GM18873 (cell line): ENCODE results near the gene GOLGA3.
"Not testable (repeated sequence)": the region's sequence is repeated elsewhere in the genome, so short reads cannot be mapped to it uniquely, and the experiment has no call there.

ENCODE experiments used
- ATAC-seq: cut with Tn5 transposase; IDR thresholded peaks from one replicate; pipeline ENCODE4 v1.9.1; 2021; ENCODE audit warnings: mild to moderate bottlenecking, moderate library complexity, moderate number of reproducible peaks; ENCODE audit not compliant: unreplicated experiment, low FRiP score

The GOLGA3 gene

DNA sequence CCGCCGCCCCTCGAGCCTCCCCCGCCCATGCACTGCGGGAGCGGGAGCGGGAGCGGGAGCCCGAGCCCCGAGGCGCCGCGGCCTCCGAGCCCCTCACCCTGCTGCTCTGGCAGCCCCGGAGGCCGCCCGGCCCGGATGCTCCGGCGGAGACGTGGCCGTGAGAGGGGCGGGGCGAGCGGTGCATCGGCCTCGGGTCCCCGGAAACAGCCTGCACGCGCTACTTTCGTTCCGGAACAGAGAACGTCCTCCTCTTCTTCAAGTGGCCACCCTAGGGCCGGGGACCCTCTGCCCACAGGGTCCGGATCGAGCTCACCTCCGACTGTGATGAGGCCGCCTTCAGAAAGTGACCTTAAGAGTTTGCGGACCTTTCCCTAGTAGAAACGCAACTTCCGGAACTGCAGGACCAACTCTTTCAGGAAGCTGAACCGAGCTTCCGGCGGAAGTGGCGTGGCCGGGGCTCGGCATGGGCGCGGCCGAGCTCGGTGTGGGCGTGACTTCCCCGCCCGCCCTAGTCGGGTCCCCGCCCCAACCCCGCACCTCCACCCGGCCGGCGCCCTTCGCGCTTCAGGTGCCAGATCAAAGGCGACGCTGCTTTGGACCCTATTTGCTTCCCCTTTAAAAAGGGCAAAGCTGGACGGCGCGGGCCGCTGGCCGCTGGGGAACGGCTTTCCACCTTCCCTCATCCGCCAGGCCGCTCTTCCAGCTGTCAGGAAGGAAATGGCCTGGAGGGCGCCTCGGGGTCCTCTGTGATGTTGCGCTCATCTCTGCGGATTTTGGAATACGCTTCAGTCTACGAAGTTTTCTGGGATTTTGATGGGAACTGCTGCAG is at the start of gene GOLGA3:
TSS of gene GOLGA3 (minus strand) at position 164 of the 829 bp plus-strand sequence. CDS start 6,741 bp downstream, outside the sequence.
- peak; percentile 59 for ATAC-seq

DNA sequence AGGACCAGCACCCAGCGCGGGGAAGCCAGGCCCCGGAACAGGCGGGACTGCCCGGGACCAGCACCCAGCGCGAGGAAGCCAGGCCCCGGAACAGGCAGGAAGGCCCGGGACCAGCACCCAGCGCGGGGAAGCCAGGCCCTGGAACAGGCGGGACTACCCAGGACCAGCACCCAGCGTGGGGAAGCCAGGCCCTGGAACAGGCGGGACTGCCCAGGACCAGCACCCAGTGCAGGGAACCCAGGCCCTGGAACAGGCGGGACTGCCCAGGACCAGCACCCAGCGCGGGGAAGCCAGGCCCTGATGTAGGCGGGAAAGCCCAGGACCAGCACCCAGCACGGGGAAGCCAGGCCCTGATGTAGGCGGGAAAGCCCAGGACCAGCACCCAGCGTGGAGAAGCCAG is 46.0 kb upstream of the GOLGA3 start:
- not testable (repeated sequence) for ATAC-seq

DNA sequence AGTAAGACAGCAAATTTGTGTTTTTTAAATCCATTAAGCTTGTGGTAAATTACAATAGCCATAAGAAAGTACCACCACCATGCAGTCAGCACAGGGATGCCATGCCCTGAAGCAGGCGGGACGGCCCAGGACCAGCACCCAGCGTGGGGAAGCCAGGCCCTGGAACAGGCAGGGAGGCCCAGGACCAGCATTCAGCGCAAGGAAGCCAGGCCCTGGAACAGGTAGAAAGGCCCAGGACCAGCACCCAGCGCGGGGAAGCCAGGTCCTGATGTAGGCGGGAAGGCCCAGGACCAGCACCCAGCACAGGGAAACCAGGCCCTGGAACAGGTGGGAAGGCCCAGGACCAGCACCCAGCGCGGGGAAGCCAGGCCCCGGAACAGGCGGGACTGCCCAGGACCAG is 45.5 kb upstream of the GOLGA3 start:
- ATAC-seq = no peak

- no peak for ATAC-seq
These were observed 45.1 kb upstream of the GOLGA3 start for GRCh38 chr12:132873724-132874123.

DNA sequence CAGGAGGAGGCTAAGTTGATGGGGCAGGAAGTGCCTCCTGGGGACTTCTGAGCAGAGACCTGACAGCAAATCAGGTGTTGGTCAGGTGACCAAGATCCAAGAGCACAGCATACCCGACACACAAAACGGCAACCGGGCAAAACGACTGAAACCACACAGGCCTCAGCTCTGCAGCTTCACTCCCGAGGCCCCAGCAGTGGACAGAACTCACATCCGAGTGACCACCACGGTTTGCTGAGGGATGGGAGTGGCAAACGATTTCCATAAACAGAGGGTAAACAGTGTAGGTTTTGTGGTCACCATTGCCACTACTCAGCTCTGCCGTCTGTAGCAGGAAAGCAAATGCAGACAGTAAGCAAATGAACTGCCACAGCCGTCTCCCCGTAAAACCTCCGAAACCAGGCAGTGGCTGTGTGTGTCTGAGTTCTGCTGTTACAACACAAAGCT is 44.3 kb upstream of the GOLGA3 start:
- no peak for ATAC-seq

- no peak for ATAC-seq
These were observed 43.6 kb upstream of the GOLGA3 start for GRCh38 chr12:132872073-132872855.

GRCh38 chr12:132869551-132869950 is 40.9 kb upstream of the GOLGA3 start:
- ATAC-seq = no peak

DNA sequence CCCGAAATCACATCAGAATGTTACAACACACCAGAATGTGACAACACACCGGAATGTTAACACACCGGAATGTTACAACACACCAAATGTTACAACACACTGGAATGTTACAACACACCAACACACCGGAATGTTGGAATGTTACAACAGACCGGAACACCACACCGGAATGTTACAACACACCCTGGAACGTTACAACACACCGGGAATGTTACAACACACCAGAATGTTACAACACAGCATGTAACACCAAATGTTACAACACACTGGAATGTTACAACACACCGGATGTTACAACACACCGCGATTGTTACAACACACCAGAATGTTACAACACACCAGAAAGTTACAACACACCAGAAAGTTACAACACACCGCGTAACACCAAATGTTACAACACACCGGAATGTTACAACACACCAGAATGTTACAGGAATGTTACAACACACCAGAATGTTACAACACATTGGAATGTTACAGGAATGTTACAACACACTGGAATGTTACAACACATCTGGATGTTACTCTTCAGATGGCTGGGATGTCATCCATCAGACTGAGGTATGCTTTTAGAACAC is 37.7 kb upstream of the GOLGA3 start:
- ATAC-seq = no peak

- no peak for ATAC-seq
These were observed 32.9 kb upstream of the GOLGA3 start for GRCh38 chr12:132861558-132861957.

DNA sequence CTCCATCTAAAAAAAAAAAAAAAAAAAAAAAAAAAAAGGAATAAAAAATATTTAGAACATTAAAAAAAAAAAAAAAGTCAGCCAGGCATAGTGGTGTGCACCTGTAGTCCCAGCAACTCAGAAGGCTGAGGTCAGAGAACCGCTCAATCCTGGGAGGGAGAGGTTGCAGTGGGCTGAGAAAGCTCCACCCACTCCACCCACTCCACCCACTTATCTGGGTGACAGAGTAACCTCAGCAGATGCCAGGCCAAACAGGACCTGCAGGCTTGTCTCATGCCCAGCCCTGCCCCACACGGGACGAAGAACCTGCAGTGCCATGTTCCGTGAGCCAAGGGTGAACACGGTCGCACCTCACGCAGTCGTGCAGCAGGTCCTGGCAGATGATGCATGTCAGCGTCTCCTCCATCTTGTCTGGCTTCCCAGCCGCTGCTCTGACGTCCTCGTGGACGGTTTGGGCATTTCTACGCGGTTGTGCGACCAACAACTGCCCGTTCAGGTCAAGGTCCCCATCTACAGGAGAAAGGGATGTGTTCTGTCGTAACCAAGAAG is 30.1 kb upstream of the GOLGA3 start:
- no peak for ATAC-seq

- not testable (repeated sequence) for ATAC-seq
These were observed 28.4 kb upstream of the GOLGA3 start for GRCh38 chr12:132857019-132857418.

DNA sequence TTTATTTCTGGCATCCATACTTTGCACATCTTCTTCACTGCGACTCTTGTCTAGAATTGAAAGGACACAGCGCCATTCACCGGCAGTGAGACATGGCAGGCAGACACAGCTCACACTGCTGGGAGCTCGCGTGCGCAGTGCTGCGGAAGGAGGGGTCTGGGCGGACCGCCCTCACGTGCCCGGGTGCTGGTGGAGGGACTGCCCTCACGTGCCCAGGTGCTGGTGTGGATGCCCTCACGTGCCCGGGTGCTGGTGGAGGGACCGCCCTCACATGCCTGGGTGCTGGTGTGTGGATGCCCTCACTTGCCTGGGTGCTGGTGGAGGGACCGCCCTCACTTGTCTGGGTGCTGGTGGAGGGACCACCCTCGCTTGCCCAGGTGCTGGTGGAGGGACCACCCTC is 27.9 kb upstream of the GOLGA3 start:
- ATAC-seq = no peak

DNA sequence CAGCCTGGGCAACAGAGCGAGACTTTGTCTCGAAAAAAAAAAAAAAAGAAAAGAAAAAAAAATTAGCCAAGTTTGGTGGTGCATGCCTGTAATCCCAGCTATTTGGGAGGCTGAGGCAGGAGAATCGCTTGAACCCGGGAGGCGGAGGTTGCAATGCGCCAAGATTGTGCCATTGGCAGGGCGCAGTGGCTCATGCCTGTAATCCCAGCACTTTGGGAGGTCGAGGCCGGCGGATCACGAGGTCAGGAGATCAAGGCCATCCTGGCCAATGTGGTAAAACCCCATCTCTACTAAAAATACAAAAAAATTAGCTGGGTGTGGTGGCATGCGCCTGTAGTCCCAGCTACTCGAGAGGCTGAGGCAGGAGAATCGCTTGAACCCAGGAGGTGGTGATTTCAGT is 26.5 kb upstream of the GOLGA3 start:
- ATAC-seq = not testable (repeated sequence)

DNA sequence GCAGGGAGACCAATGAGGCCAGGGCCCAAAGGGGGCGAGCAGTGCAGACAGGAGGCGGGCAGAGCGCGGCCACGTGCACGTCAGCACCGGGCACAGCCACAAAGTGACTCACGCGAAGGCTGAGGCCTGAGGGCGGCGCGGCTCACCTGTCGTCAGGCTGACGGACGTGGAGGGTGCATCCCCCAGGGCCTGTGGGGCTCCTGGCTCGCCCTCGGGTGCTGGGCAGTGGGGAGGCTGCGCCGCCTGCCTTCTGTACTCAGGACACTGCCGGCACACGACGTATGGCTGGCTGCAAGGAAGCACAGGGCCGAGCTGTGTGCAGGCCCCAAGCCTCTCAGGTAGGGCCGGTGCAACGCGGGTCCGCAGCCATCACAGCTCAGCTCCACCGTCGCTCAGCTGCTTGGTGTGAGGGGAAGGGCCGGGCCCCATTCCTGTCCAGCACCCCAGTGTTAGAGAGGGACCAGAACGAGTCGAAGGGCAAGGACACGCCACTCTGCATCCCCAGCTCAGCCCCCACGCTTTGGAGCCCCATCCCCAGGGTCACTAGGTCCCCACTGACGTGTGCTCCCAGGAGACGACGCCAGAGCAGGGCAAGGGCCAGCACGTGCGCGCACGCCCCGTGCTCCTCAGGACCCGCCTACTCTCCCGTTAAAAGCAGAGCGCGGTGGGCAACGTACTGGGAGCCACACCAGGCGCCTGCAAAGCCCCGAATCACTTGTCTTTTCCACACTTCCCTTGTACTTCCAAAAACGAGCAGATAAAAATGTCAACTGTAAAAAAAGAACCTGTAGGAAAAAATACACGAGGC is 24.8 kb upstream of the GOLGA3 start:
- no peak for ATAC-seq

- ATAC-seq = no peak
These were observed 23.8 kb upstream of the GOLGA3 start for GRCh38 chr12:132852496-132852895.

- ATAC-seq = no peak
These were observed 22.8 kb upstream of the GOLGA3 start for GRCh38 chr12:132851465-132851864.

DNA sequence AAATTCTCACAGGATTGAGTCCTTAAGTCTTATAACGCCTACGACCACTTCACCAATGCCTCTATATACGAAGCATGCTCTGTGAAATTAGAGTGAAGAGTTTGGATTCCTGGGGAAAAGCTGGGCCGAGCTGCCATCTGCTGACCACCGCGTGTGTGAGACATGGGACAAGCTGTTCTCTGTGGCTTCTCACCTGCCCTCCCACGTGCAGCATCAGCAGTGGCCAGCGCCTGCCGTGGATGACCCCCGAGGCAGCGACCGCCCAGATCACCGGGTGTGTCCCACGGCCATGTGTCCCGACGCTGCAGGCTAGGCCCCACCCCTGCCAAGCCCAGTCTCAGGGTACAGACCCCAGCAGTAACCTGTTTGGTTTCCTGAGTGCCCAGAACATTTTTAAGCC is 21.6 kb upstream of the GOLGA3 start:
- no peak for ATAC-seq

DNA sequence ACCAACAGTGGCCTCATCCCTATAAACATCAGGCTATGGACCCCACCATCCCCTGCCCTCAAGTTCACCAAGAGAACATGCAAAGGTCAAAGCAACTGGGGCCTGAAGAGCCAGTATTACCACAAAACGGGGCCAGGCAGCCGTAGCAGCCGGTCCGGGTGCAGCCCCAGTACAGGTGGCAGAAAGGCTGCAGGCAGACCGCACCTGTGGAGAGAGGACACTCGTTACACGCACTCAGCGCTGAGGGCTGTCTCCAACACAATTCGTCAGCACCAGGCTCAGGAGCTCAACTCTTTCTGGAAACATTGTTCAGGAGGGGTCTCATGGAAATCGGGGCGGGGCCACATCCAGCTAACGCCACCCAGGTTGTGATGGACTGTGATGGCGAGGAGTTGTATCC is 19.9 kb upstream of the GOLGA3 start:
- ATAC-seq = no peak

DNA sequence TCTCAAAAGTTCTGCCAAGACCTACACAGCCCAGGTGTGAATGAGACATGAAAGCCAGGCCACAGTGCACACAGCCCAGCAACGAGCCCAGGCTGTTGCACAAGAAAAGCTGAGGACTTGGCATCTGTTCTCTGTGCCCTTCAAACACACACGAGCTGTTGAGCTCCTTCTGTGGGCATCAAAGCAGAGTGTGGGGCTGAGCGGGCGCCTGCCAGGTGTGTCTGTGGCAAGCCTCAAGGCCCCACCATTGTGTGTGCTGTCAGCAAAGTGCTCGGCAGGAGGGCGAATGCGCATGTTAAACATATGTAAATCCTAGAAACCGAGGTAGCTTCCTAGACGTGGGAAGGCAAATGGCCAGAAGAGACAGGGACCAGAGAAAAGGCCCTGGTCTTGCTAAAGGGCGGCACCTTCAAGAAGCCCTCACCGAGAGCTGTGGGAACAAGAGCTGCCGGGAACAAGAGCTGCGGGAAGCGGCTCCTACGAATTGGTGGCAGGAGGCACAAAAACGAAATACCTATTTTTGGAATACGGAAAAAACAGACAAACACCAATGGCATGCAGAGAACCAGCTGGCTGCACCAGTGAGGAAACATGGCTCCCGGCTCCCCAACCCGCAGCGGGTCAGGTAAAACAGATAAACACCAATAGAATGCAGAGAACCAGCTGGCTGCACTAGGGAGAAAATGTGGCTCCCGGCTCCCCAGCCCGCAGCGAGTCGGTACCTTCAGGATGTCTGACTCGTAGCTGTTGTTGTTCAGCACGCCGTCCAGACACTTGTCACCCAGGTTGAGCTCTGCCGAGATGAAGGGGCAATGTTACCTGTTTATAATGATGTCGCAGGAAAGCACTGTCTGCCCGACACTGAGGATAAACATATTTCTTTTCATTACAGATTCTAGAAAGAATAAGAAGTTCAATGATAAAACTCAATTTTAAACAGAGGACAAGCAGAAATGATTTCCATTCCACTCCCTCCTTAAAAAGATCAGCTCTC is 19.0 kb upstream of the GOLGA3 start:
- no peak for ATAC-seq
